Adrenal gland (tissue), 12 donors: Measurements from ENCODE around the gene DROSHA. TPM values are rescaled to one million over a fixed set of nuclear protein-coding genes. Genes with fewer than 3 reads are reported as not detected.

Experiments used
- DNase-seq, 7 donors: peaks; one replicate each; pipeline ENCODE4 v3.0.0-alpha.2; 2019 to 2020
- H3K27ac ChIP-seq, 5 donors: fragments of 200-600 bp; sonication (generic) in 4 of 5; 1 replicate in 3 of 5; 2 replicates in 2 of 5; pipeline versions ENCODE4 v1.5.1 to v1.8.0; 2016 to 2020; ENCODE audit warnings: mild to moderate bottlenecking in 1 of 5
- H3K27me3 ChIP-seq: fragments of 200-600 bp; 2 replicates; pipeline ENCODE4 v1.8.0; 2021
- H3K36me3 ChIP-seq, 2 donors: fragments of 200-600 bp; replicated peaks in 1 of 2; 1 replicate in 1 of 2; 2 replicates in 1 of 2; pipeline versions ENCODE4 v1.5.1 to v1.8.0; 2018 to 2022
- H3K4me1 ChIP-seq, 2 donors: fragments of 200-600 bp; replicated peaks in 1 of 2; 1 replicate in 1 of 2; 2 replicates in 1 of 2; pipeline versions ENCODE4 v1.5.1 to v1.8.0; 2018 to 2021
- H3K4me3 ChIP-seq, 4 donors: fragments of 200-600 bp; sonication (generic) in 3 of 4; one replicate each; pipeline ENCODE4 v1.5.1; 2016 to 2018
- H3K9me3 ChIP-seq, 3 donors: fragments of 200-600 bp; sonication (generic) in 1 of 3; replicated peaks in 1 of 3; 1 replicate in 2 of 3; 2 replicates in 1 of 3; pipeline versions ENCODE4 v1.5.1 to v1.8.0; 2016 to 2021
- POLR2A ChIP-seq, 2 donors: fragments of 450-650 bp; IDR thresholded peaks; one replicate each; pipeline ENCODE4 v1.6.1; 2017; ENCODE audit warnings: antibody characterized with exemption in 2 of 2, mild to moderate bottlenecking in 2 of 2, moderate library complexity in 1 of 2
- WGBS, 4 donors: extraction: QIAGEN DNeasy Blood & Tissue Kit in 2 of 4; methylation state at CpG; one replicate each; pipeline versions ENCODE4 v1.1.5 to v1.1.7; 2013 to 2017; 5-methylcytosine and 5-hydroxymethylcytosine counted together
- intact Hi-C, 2 donors: fragments of 100-400 bp; cut with DNase I; formaldehyde crosslinking; loops; one replicate each; pipeline versions ENCODE4 v1.14.1 to v1.15.0; 2022 to 2023
- polyA plus RNA-seq, 3 donors: library from polyadenylated mRNA; stranded (reverse); fragments of 200-250 nt in 2 of 3; fragments of 350-450 nt in 1 of 3; fragmentation: Illumina TruSeq in 1 of 3; extraction: RNeasy Lipid Tissue Mini Kit (QIAGEN cat#74804) in 1 of 3; gene quantifications; one replicate each; pipeline ENCODE4 v1.2.3, GENCODE V29; 2013 to 2014
- total RNA-seq, 9 donors: library from RNA; depleted of rRNA in 4 of 9; stranded (reverse); fragments of >200 nt in 4 of 9; fragments of 120-200 nt in 1 of 9; fragmentation: NEBNext Ultra II Directional in 1 of 9; extraction: Animal tissue kit (Norgen Biotek cat#: 25700) in 1 of 9; gene quantifications; one replicate each; pipeline versions ENCODE4 v1.1.0 to v1.2.4, GENCODE V29; 2013 to 2023
- TF ChIP-seq, protein P1 (sequence below), 6 experiments: fragments of 450-650 bp in 4 of 6; fragments of 200-600 bp in 2 of 6; sonication (generic) in 1 of 6; IDR thresholded peaks; 1 replicate in 5 of 6; 2 replicates in 1 of 6; pipeline versions ENCODE4 v1.5.1 to v1.8.0; 2016 to 2021; ENCODE audit warnings: antibody characterized with exemption in 6 of 6, mild to moderate bottlenecking in 2 of 6, moderate library complexity in 1 of 6
- donor health status: healthy with polysubstance abuse.
- donor health status: Bipolar disorder and iron deficiency.
- donor health status: DM: yes; HTN: yes; CAD: no.
- donor health status: DM: no; HTN: no; CAD: no.
- donor health status: DM: no; HTN: no; CAD: no.
- donor health status: DM: yes; HTN: yes; CAD: no.

The DROSHA gene
- total and polyA plus RNA-seq, 12 donors, result 22.6 to 93.0 (median 44.2) TPM

DNA sequence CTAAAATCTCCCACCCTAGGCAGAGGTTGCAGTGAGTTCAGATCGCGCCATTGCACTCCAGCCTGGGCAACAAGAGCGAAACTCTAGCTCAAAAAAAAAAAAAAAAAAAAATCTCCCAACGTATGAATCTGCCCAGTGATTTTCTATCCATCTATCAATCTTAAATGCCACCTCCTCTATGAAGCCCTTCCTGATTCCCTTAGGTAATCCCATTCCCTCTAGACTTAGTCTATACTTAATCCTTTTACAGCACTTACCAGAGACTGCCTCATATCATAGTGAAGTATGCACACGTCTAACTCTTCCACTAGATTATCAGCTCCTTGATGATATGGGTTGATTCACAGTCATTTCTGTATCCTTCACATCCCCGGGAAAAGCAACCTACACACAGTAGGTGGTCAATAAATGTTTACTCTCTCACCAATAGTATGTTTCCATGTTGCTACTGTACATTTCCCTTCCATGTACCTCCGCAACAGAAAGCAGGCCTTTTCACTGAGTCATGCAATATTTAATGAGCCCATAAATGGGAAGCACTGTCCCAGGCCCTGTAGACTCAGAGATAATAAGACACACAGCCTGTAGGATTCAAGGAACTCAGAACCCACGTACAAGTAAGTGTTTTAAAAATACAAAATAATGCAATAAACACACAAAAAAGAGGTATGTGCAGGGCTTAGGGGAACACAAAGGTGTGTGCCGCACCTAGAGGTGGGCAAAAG lies 1.2 kb downstream of the DROSHA start:
- Histone ChIP-seq H3K4me1 (peaks cover 15 to 30% of the 10 kb centered on the region in 2 donors), H3K4me3 (peak overlapping the region in 1 of 4 donors; percentile 76), H3K27ac (no peak overlapping the region), H3K27me3 (no peaks in the 10 kb centered on the region), H3K36me3 (peaks cover 0 to 48% of the 10 kb centered on the region in 2 donors), H3K9me3 (no peaks in the 10 kb centered on the region)
- no peak for DNase-seq
- 75 to 82% (median 78%) methylated on average over 9 of the region's 9 CpGs for WGBS, 4 donors
- intact Hi-C loops, result no loop called here
- TF ChIP-seq, protein P1, sequence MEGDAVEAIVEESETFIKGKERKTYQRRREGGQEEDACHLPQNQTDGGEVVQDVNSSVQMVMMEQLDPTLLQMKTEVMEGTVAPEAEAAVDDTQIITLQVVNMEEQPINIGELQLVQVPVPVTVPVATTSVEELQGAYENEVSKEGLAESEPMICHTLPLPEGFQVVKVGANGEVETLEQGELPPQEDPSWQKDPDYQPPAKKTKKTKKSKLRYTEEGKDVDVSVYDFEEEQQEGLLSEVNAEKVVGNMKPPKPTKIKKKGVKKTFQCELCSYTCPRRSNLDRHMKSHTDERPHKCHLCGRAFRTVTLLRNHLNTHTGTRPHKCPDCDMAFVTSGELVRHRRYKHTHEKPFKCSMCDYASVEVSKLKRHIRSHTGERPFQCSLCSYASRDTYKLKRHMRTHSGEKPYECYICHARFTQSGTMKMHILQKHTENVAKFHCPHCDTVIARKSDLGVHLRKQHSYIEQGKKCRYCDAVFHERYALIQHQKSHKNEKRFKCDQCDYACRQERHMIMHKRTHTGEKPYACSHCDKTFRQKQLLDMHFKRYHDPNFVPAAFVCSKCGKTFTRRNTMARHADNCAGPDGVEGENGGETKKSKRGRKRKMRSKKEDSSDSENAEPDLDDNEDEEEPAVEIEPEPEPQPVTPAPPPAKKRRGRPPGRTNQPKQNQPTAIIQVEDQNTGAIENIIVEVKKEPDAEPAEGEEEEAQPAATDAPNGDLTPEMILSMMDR (IDR thresholded peaks at IDR 0.05), result no peak
- no peak for TF ChIP-seq POLR2A (IDR thresholded peaks at IDR 0.05)

DNA sequence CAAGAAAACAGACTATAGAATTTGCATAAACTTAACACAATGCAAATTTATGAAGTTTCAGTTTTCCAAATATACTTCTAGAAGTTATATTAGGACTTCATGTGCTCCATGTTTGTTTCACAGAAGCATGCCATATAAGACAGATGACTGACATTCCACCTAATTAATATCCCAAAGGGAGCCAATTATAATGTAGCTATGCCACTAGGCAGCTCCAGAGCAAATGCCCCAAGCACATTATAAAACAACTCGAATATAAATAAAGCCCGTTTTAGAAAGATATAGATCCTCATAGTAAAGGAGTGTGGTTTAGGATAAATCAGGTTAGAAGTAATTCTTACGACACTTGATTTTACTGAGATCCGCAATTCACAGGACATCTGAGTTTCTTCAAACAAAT lies 8.9 kb downstream of the DROSHA start:
- intact Hi-C loops, result no loop called here
- no peak for DNase-seq
- Histone ChIP-seq H3K27ac (no peak overlapping the region), H3K27me3 (no peaks in the 10 kb centered on the region), H3K4me1 (no peaks in the 10 kb centered on the region), H3K36me3 (peaks cover 0 to 45% of the 10 kb centered on the region in 2 donors), H3K4me3 (no peak overlapping the region), H3K9me3 (no peaks in the 10 kb centered on the region)
- WGBS, 4 donors, result 93 to 100% (median 97%) methylated on average over 4 of the region's 4 CpGs
- TF ChIP-seq, protein P1 (IDR thresholded peaks at IDR 0.05), result no peak
- TF ChIP-seq POLR2A (IDR thresholded peaks at IDR 0.05), result no peak

DNA sequence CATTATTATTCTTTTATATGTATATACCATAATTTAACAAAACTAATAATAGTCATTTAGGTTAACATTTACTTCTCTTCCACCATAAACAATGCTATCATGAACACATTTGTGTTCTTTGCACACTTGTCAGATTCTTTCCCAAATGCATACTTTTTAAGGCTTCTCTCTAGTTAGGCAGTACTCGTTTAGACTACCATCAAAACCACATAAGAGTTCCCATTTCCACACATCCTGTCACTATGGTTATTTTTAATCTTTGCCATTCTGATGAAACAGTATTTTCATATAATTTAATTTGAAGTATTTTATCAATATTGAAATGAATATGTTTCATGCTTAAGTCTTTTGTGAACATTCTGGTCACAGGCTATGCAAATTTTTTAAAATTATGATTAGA lies 15.1 kb downstream of the DROSHA start:
- DNase-seq, result no peak
- Histone ChIP-seq H3K27me3 (no peaks in the 10 kb centered on the region), H3K4me3 (no peak overlapping the region), H3K4me1 (no peaks in the 10 kb centered on the region), H3K9me3 (no peaks in the 10 kb centered on the region), H3K36me3 (peaks cover 0 to 42% of the 10 kb centered on the region in 2 donors), H3K27ac (no peak overlapping the region)
- TF ChIP-seq, protein P1 (IDR thresholded peaks at IDR 0.05), result no peak
- no peak for TF ChIP-seq POLR2A (IDR thresholded peaks at IDR 0.05)
- intact Hi-C loops, result no loop called here
- 60 to 83% (median 66%) methylated on average over 1 of the region's 1 CpG for WGBS, 4 donors

DNA sequence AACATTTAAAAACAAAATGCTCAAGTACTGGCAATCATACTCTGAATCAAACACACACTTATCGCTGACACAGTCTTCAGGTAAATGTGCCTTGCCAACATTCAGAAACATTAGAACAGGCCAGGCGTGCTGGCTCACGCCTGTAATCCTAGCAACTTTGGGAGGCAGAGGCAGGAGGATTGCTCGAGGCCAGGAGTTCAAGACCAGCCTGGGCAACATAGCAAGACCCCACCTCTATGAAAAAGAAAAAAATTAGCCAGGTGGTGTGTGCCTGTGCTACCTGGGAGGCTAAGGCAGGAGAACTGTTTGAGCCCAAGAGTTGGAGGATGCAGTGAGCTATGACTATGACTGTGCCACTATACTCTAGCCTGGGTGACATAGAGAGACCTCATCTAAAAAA lies 20.6 kb downstream of the DROSHA start:
- no peak overlapping the region for H3K4me3 ChIP-seq
- H3K27me3 ChIP-seq, result no peaks in the 10 kb centered on the region
- DNase-seq, result no peak
- H3K9me3 ChIP-seq, result no peaks in the 10 kb centered on the region
- TF ChIP-seq, protein P1 (IDR thresholded peaks at IDR 0.05), result no peak
- no peaks in the 10 kb centered on the region for H3K4me1 ChIP-seq
- intact Hi-C loops, result no loop called here
- H3K27ac ChIP-seq, result no peak overlapping the region
- 93 to 99% (median 96%) methylated on average over 4 of the region's 4 CpGs for WGBS, 4 donors
- H3K36me3 ChIP-seq, result peaks cover 0 to 70% of the 10 kb centered on the region in 2 donors
